GM18951 (cell line): ENCODE data around the gene MND1.

ENCODE experiments used
- POLR2A ChIP-seq: IDR thresholded peaks from 4 replicates; pipeline ENCODE4 v1.6.1; 2011; ENCODE audit warnings: mild to moderate bottlenecking; ENCODE audit not compliant: insufficient read length, insufficient read depth; ENCODE audit errors: extremely low read depth
- in situ Hi-C: fragments of 300-500 bp; cut with MboI; formaldehyde crosslinking; loops from one replicate; pipeline ENCODE4 v1.12.0; 2022; ENCODE audit warnings: low sequenced_read_pairs, mixed read lengths, inconsistent platforms; ENCODE audit not compliant: unreplicated experiment

The MND1 gene, protein sequence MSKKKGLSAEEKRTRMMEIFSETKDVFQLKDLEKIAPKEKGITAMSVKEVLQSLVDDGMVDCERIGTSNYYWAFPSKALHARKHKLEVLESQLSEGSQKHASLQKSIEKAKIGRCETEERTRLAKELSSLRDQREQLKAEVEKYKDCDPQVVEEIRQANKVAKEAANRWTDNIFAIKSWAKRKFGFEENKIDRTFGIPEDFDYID

DNA sequence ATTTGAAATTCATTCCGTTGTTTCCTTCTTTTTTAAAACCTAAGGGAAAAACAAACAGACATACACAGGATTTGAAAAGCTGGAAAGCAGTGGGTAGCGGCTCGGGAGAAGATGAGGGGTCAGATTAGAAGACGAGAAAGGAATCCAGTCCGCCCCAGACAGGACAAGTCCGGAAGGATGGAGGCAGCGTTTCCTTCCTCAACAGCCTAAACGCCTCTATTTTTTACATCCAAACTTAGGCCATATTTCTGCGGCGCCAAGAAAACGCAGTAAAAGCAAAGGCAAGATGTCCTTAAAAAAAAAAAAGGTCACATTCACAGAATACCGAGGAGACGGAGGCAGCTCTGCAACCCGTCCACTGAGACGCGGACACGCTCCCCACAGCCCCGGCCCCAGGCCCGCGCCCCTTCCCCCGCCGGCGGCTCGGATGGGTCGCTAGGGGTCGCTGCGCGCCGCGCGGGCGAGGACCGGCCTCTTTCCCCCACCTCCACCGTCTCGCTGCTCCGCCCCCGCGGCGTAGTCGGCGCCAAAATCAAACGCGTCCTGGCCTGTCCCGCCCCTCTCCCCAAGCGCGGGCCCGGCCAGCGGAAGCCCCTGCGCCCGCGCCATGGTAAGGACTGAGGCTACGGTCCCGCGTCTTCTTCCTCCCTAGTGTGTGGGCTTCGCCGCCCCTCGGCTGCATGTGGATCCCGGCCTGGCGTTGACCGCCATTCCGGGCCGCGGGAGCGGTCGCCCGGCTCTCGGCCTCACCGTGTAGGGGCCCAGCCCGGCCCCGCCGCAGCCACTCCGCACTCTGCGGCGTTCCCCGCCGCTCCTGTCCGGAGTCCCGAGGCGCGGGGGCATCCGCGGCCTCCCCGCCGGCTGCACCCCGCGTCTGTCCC, at the start of gene MND1:
TSS of gene MND1 (plus strand) at position 558 of the 881 bp plus-strand sequence. CDS start at position 608, 50 bp downstream.
- in situ Hi-C loops = no loop called here
- peak; percentile 87 for TF ChIP-seq POLR2A

DNA sequence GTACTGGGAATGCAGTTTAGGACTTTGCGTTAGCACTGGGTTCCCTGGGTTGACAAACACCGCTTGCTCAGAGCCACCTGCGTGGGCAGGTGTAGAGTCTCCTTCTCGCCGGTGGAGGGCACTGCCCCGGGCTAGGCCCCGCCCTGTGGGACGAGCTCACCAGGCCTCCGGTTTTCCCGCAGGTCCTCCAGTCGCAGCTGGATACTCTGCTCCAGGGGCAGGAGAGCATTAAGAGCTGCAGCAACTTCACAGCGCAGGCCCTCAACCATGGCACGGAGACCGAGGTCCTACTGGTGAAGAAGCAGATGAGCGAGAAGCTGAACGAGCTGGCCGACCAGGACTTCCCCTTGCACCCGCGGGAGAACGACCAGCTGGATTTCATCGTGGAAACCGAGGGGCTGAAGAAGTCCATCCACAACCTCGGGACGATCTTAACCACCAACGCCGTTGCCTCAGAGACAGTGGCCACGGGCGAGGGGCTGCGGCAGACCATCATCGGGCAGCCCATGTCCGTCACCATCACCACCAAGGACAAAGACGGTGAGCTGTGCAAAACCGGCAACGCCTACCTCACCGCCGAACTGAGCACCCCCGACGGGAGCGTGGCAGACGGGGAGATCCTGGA, 49.2 kb upstream of the MND1 start:
- in situ Hi-C loops = no loop called here
- TF ChIP-seq POLR2A = no peak

DNA sequence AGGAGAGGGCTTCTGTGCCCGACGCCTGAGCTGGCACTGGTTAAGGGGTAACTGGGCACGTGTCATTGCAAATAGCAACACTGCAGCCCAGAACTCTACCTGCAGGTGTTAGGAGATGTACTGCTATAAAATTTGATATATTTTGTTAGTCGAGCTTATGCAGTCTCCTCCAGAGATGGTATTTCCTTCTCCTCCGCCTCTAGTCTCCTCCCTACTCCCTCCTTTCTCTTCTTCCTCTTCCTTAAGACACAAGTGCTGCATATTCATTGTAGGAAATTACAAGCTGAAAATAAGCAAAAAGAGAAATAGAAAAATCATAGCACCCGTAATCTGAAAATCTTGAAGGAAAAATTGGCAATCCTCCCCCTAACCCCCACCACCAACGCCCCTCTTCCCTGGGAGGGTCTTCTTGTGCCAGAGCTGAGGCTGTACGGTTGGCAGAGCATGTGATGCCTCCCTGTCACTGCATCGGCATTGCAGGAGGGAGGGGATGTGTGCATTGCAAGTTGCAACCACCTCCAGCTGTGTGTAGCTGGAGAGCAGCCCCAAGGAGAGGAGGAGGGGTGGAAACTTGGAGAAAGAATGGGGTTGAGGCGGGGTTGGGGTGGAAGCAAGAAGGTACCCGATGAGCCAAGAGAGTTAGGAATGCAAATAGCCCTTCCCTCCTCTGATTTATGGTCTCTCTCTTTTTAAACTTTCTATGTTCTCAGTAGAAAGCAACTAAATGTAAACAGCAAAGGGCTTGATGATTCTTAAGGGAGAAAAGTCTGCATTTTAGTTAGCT, 48.3 kb upstream of the MND1 start:
- in situ Hi-C loops = no loop called here

DNA sequence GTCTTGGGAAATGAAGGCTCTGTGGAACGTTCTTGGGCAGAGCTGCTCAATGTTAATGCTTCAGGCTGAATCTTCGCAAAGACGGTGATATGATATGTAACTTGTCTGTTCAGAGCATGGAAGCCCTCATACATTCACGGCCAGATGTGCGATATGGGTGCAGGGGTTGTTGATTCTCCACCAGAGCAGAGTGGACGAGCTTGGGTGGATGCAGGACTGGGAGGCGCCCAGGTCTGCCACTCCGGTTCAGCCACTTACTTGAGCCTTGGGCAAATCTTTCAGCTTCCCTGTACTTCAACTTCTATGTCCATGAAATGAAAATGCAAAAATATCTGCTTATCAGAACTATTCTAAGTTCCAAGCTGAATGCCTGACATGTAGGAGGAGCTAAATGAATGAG, 47.4 kb upstream of the MND1 start:
- in situ Hi-C loops = no loop called here
- TF ChIP-seq POLR2A = no peak

More for the DNA sequence above, 48.3 kb upstream of the MND1 start:
- TF ChIP-seq POLR2A = no peak

DNA sequence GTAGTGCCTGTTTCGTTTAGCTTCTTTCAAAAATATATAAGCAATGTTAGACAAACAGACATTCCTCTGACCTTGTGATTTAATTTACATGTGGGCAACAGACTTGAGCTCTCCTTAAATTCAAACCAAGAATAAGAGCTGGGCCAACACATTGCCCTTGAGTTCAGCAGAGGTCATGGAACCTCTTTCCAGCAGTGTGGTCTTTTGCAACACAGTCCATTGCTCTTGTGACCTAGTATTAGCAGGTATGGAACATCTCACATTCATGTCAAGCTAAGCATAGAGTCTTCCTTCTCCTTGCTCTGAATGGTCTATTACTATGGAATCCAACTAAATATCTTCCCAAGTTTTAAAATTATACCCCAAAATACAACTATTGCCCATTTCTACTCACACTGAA, 33.7 kb upstream of the MND1 start:
- TF ChIP-seq POLR2A = no peak
- in situ Hi-C loops = loop anchor here (10.0 kb wide), 1 partner anchor 146 kb away; no protein-coding TSS in a partner anchor

DNA sequence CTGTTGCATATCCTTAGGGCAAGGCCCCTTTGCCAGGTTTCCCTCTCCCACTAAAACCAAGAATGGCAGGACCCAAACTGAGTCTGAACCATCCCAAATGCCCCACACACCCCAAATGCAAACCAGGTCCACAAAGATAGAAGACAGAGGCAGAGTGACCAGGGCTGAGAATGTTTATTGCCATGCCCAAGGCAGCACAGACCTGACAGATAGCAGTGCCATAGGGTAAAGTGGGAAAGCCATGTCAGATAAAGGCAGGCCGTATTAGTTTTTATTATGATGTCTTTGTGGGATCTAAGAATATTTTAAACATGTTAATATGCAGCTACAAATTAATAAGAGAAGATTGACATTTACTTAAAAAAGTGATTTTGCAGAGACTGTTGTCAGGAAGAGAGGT, 29.6 kb upstream of the MND1 start:
- in situ Hi-C loops = loop anchor here (10.0 kb wide), 1 partner anchor 150 kb away; no protein-coding TSS in a partner anchor
- no peak for TF ChIP-seq POLR2A

DNA sequence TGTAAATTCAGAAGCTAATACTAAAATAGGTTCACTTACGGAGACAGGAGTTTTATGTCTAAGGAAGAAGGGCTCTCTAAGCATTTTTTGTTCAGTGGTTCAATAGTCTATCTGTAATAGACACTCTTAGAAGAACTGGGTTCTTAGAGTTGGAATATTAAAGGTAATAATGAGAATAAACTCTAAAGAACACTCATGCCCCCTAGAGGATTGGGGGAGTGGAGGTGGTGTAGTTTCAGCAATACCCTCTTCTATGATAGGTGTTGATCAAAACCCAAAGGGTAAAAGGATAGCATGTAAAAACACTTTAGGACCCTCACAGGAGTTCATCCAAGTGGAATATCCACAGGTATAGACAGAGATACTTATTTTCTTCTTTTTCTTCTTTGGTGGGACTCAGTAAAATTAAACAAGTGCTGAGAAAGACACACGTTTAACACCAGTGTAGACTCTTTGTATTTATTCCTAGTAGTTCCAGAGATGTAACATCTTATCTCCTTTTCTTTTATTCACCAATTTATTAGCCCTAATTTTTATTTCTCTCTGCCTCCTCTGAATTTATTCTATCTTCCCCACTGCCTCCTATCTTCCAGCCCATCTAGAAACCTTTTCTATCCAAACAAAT, 25.7 kb upstream of the MND1 start:
- TF ChIP-seq POLR2A = no peak
- in situ Hi-C loops = loop anchor here (10.0 kb wide), 1 partner anchor 154 kb away; no protein-coding TSS in a partner anchor

DNA sequence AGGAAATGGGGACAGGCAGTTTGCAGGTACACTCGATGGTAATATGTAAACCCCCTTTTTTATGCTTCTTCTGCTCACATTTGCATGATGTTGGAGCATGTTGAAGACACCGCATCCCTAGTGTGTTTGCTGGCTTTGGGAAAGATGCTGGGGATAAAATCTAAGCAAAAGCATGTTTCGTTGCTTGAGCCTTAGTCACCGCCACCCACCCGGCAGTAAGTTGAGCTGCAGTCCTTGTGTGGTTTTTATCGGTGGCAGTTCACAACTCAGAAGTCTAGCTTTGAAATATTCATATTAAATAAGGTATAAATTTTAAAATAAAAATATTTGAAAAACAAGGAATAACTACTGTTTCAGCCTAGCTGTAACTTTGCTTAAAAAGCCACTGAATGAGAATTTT, 21.7 kb upstream of the MND1 start:
- in situ Hi-C loops = no loop called here
- TF ChIP-seq POLR2A = no peak

DNA sequence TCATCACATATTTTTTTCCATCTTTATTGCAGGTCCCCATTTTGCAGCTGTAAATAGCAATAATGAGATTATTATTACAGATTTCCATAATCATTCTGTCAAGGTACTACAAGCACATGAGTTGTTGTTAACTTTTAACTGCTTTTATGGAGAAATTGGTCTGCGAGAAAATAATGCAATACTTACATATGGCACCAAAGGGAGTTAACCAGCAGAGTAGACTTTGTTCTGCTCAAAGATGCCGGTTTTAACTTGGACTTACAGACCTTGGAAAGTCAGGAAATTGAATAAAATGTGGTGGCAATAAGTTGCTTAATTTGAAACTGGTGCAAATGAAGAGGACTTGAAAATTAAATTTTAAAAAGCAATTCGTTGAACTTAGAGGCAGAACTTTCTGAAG, 20.4 kb upstream of the MND1 start:
- in situ Hi-C loops = no loop called here
- TF ChIP-seq POLR2A = no peak

DNA sequence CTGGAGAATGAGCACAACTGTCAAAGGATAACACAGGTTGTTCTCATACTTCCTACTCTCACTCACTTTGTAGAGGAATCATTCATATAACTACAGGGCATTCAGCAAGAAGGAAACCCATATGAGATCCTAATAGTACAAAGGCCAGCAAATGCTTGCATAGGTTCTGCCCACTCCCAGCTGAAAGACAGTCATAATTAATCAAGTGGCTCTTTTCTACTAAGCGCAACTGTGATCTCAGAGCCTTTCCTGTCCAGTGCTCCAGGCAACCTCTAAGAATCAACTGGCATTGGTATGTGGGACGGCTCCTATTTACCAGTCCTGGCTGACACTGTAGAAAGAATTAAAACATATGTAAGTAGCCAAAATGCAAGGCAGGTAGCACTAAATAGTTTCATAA, 18.9 kb upstream of the MND1 start:
- TF ChIP-seq POLR2A = no peak
- in situ Hi-C loops = no loop called here

DNA sequence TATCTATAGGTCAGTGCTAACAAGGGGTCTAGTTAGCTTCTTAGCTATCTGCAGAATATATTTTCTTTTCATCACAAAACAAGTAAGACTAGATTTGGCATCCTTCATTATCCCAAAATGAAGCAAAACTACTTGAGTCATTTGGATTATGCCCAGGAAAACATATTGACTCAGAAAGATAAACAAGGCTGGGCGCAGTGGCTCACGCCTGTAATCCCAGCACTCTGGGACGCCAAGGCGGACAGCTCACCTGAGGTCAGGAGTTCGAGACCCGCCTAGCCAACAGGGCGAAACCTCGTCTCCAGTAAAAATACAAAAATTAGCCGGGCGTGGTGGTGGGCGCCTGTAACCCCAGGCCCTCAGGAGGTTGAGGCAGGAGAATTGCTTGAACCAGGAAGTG, 18.0 kb upstream of the MND1 start:
- in situ Hi-C loops = no loop called here

DNA sequence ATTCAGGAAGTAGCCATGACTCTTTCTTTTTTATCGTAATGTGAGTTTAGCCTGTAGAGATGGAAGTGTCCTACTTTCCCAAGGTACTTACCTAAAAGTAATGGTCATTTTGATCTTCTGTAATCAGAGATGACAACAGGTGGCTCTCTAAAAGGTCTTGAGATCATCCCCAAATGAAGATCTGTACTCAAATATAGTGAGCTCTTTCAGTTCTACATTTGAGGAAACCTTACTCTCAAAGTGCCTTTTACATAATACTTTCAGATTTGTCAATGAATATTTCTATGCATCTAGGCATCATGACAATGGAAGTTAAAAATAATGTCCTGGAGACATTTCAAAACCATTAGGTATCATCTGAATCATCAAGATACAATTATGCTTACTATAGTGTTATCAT, 17.2 kb upstream of the MND1 start:
- in situ Hi-C loops = no loop called here
- TF ChIP-seq POLR2A = no peak

More for the DNA sequence above, 18.0 kb upstream of the MND1 start:
- no peak for TF ChIP-seq POLR2A
